CD4-positive, alpha-beta T cell treated with Interleukin-21 for 1 hour (primary cell): ENCODE measurements around the gene DAG1.
"Not testable (repeated sequence)": the region's sequence is repeated elsewhere in the genome, so short reads cannot be mapped to it uniquely, and the experiment has no call there.

ENCODE experiments used
- DNase-seq: peaks from one replicate; pipeline ENCODE4 v3.0.0-alpha.2; 2020

The DAG1 gene

DNA sequence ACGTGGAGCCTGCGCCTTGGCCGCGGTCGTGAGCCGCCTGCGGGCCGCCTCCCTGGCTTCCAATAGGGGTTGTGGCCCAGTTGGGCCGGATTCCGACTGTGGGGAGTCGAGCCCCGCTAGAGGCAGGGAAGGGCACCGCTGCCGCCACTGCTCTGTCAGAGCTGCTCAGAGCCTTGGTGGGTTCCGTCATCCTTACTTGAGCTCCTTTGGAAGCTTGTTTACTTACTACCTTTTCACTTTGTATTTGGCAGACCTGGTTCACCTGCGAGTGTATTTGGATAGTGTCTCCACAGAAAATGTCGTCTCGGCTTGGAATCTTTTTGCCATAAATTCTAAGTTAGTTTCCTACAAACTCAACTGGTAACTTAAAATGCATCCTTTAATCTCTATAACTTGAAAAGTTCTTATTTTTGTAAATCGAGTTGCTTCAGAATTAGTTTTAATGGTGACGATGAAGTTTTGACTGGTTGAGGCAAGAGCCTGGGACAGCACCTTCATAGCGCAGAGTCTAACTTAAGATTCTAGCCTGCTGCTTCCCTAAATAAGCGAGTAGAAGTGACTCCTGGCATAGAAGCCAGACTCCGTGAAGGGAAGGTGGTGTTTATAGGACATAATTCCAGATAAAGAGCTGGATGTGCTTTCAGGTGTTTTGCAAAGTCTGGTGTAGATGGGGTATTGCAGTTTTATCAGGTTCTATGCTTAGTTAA is 800 bp downstream of the DAG1 start:
- DNase-seq = no peak

- DNase-seq = no peak
Observed at GRCh38 chr3:49471856-49472495, 1.9 kb downstream of the DAG1 start.

DNA sequence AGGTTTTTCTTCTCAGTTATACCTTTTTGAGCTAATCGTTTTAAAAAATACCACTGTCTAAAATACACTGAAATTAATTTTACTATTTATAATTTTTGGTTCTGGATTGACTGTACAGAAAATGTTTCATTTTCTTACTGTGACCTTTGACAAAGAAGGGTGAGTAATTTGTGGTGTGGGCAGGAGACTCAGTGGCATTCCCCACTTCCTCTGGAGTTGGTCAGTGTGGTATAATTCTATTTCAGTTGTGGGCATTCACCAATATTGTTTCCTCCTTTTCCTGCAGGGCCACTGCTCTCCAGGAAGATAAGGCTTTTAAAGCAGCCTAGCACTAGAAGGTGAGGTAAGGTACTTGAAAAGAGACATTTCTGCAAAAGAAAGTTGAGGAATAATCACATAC is 6.5 kb downstream of the DAG1 start:
- DNase-seq = peak; percentile 21

DNA sequence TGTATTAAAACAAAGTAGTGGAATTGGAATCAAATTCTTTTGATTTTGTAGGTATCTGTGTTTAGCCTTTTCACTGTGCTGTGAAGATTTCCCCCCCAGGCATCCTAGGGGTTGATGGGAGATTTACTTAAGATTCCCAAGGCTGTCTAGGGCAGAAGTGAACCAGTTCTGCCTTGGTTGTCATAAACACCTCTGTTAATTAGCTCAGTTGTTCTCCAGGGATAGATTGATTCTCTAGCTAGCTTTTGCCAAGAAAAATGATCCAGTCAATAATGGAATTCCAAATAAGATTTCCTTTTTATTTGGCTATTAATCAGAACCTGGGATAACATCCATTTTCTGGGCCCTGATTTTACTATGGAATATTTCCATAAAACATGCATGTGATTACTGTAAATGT is 12.7 kb downstream of the DAG1 start:
- DNase-seq = no peak

GRCh38 chr3:49484471-49484870 is 14.4 kb downstream of the DAG1 start:
- no peak for DNase-seq

- no peak for DNase-seq
Observed at GRCh38 chr3:49489247-49489646, 19.2 kb downstream of the DAG1 start.

DNA sequence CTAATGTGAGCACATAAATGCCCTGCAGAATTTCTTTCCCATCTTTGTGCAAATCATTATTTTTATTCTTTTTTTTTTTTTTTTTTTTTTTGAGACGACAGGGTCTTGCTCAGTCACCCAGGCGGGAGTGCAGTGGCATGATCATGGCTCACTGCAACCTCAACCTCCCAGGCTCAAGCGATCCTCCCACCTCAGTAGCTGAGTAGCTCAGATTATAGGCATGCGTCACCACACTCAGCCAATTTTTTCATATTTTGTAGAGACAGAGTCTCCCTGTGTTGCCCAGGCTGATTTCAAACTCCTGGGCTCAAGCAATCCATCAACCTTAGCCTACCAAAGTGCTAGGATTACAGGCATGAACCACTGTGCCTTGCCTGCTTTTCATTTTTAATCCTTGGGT is 22.9 kb downstream of the DAG1 start:
- no peak for DNase-seq

DNA sequence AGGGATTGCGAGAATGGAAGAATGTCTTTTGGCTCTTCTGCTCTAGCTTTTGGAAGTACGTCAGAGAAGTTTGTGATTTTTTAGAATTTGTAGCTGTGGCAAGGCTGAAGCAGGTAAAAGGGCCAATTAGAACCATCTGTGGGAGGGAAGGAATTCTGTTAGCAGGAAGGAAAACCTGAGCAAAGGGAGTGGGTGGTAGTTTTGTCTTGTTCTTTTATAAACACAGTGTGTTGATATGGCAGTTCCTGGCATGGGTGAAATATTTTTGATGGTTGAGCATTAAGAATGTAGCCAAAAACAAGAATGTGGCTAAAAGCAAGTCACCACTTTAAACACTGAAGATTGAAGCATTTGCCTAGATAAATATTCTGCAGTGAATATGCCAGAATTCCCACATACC is 23.8 kb downstream of the DAG1 start:
- no peak for DNase-seq

DNA sequence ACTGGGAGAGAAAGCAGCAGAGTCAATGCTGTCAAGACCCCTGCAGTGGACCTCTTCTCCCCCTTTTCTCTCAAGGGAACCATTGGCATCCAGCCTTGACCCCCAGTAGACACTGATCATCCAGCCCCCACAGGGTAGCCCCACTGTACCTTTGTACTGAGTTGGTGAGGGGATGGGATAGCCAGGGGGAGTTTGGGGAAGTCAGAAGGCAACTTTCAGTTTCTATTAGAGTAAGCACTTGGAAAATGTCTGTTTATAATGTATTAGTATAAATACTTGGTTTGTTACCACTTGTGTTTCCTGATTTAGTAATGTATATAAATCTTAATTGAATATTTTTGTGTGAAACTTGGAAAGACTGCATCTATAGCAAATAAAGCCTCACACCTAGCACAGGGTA is 25.0 kb downstream of the DAG1 start:
- no peak for DNase-seq

- not testable (repeated sequence) for DNase-seq
Observed at GRCh38 chr3:49496845-49497244, 26.8 kb downstream of the DAG1 start.

DNA sequence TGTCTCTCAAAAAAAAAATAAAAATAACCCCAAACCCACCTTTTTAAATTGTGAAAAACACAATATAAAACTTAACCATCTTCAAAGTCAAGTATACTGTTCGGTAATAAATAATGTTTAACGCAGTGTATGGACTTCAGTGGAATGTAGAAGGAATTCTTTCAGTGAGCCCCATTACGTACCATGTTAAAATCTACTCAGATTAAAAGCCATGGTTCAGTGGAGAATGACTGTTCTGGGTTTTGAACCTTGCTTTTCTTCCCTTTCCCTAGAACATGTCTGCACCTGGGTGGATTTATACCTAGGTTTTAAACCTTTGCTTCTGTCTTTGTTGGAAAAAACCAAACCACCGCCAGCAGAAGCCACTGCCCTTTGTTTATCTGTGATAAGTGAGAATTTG is 27.5 kb downstream of the DAG1 start:
- DNase-seq = no peak

DNA sequence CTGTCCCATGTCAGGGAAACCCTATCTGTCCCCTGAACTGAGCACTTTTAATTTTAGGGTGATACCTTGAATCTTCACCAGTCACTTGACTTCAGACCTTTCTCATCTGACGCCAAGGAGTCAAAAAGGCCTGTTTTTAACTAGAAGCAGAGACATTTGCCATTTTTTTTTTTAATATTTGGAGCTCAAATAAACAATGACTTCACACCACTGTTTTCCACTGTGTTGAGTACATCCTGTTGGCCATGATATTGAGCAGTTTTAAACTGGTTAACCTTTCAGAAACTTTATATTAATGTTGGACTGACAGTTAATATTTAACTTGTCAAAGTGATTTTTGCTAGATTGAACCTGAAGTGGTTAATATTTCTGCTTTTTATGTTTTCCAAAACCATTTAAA is 28.2 kb downstream of the DAG1 start:
- DNase-seq = no peak

- DNase-seq = no peak
Observed at GRCh38 chr3:49498648-49499047, 28.6 kb downstream of the DAG1 start.

DNA sequence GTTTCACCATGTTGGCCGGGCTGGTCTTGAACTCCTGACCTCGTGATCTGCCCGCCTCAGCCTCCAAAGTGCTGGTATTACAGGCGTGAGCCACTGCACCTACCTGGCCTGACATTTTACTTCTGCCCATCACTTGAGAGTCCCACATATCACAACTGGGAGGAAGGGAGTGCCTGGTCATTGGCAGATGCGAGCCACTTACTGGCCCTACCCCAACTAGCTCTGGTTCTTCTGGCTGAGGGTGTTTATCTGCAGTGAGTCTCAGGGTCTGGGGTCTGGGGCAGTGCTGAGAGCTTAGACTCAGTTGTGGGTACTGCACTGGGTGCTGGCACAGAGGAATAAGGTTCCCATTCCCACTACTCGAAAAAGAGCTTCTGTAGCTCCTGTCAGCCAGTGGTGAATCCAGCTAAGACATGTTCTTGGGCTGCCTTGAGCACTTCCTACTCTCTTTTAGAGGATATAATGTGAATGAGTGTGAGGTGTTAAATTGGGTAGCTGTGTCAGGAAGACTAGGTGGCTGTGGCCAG is 30.2 kb downstream of the DAG1 start:
- DNase-seq = no peak

- no peak for DNase-seq
Observed at GRCh38 chr3:49500732-49501609, 30.9 kb downstream of the DAG1 start.

DNA sequence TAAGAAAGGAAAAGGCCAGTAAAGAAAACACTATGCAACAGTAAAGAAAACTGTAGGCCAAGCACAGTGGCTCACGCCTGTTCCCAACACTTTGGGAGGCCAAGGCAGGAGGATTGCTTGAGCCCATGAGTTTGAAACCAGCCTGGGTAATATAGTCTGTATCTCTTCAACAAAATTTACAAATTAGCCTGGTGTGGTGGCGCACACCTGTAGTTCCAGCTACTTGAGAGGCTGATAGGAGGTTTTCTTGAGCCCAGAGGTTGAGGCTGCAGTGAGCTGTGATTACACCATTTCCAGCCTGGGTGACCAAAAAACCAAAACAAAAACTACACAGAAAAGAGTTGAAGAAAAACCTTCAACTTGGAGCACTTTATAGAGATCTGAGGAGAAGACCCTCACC is 31.8 kb downstream of the DAG1 start:
- no peak for DNase-seq

- DNase-seq = no peak
Observed at GRCh38 chr3:49506906-49507305, 36.8 kb downstream of the DAG1 start.

- DNase-seq = no peak
Observed at GRCh38 chr3:49509028-49509561, 39.0 kb downstream of the DAG1 start.

- no peak for DNase-seq
Observed at GRCh38 chr3:49511639-49512038, 41.6 kb downstream of the DAG1 start.

DNA sequence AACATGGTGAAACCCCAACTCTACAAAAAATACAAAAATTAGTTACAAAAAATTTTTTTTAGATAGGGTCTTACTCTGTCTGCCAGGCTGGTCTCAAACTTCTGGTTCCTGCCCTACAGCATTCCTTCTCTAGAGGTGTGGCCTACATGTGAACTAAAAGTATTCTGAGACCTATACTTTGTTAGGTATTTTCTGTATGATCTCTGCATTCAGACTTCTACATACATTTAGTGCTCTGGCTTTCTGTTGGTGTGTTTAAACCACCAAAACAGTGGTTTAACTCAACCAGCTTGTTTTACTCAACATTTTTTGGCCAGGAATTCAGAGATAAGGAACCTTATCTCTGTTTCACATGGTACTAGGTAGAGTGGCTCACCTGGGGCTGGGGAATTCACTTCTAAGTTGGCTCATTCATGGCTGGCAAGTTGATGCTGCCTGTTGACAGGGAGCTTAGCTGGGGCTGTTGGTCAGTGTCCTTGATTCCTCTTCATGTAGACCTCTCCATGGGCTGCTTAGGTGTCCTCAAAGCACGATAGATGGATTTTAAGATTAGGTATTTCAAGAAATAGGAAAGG is 42.8 kb downstream of the DAG1 start:
- DNase-seq = no peak

DNA sequence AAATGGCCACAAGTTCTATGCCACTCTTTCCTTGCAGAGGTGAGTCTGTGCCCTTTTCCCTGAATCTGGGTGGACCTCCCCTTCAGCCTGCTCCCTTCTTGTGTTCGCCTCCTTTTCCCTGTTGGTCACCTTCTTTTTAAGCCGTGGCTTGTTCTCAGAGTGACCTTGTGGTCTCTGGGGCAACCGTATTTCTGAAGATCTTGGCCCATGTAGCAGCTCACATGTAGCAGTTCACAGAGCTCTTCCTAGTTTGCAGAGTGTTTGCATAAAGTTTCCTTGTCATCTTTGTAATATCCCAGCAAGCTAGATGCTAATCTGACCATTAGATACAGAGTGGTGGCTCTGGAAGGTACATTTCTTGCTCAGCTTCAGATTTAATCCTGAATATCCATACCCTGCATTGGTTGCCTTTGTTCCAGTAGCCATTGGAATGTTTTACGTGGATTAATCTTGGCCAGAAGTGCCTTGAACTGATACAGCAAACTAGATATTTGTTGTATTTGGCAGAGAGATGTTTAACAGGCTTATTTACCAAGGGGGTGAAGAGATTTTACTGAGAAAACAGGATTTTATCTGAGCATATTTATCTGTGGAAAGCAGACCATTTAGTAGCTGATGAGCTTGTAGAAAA is 43.5 kb downstream of the DAG1 start:
- no peak for DNase-seq

DNA sequence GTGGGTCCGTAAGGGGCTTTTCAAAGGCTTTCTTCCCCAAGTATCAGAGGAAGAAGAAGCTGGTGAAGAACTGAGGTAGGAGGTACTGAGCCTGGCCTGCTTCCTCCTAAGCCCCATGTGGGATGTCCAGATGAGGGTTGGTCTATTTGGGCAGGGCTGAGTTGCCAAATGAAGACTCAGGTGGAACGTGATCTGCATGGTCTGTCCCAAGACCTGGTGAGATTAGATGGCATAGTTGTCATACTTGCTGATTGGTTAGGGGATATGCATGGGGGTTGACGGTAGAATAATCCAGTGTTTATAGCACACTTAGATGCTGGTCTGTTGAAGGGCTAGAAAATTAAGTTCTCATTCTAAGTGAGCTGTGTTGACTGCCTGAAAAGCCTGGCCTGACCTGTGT is 47.9 kb downstream of the DAG1 start:
- DNase-seq = no peak

GRCh38 chr3:49518441-49518840 is 48.4 kb downstream of the DAG1 start:
- DNase-seq = no peak
